ENCODE measurements around the gene BSN. TPM values are rescaled to one million over a fixed set of nuclear protein-coding genes. Genes with fewer than 3 reads are reported as not detected.

The BSN gene
- total and polyA plus RNA-seq, 2 donors (not counting 1 experiment from before 2014, with no cell fraction given) = 0.03 to 0.20 TPM

- POLR2A ChIA-PET = no interaction called here
Observed at GRCh38 chr3:49567406-49567805, 13.1 kb downstream of the BSN start.

GRCh38 chr3:49568965-49569364 is 14.7 kb downstream of the BSN start:
- Mint-ChIP-seq H3K27ac (no peak overlapping the region), H3K4me3 (no peak overlapping the region), H3K9me3 (ENCODE audit: insufficient read depth) (no peaks in the 10 kb centered on the region), H3K4me1 (no peaks in the 10 kb centered on the region), H3K27me3 (no peaks in the 10 kb centered on the region)
- TF ChIP-seq CTCF (IDR thresholded peaks at IDR 0.05) = no peak
- TF ChIP-seq EZH2 (IDR thresholded peaks at IDR 0.05; ENCODE audit: borderline replicate concordance, insufficient read depth, low read depth, low read length, poor library complexity, severe bottlenecking) = no peak
- Histone ChIP-seq H3K27me3 (replicated peaks in 1 of 4; ENCODE audit: control extremely low read depth in 1 of 4, control insufficient read depth in 3 of 4, insufficient read depth in 4 of 4, low read length in 3 of 4) (no peaks in the 10 kb centered on the region), H2AFZ (ENCODE audit: insufficient read depth, low read depth, low read length, poor library complexity, severe bottlenecking) (no peak overlapping the region), H3K4me3 (ENCODE audit: control extremely low read depth in 1 of 5, extremely low read depth in 1 of 5, insufficient read depth in 1 of 5, low read depth in 2 of 5, low read length in 4 of 5) (no peak overlapping the region), H3K9ac (ENCODE audit: low read length) (no peak overlapping the region), H4K20me1 (ENCODE audit: control insufficient read depth, insufficient read depth, low read length, poor library complexity, severe bottlenecking) (no peaks in the 10 kb centered on the region), H3K36me3 (replicated peaks in 1 of 2; ENCODE audit: control extremely low read depth in 1 of 2, control insufficient read depth in 1 of 2, extremely low read depth in 1 of 2, insufficient read depth in 2 of 2, low read length in 1 of 2) (no peaks in the 10 kb centered on the region), H3K4me1 (ENCODE audit: control insufficient read depth in 2 of 2, insufficient read depth in 2 of 2, low read length in 2 of 2) (no peaks in the 10 kb centered on the region), H3K79me2 (ENCODE audit: control insufficient read depth, insufficient read depth, low read length) (no peaks in the 10 kb centered on the region), H3K27ac (ENCODE audit: low read length in 2 of 2) (no peak overlapping the region), H3K4me2 (replicated peaks; ENCODE audit: low read depth, low read length, poor library complexity, severe bottlenecking) (no peak overlapping the region), H3K9me3 (ENCODE audit: control extremely low read depth in 1 of 3, control insufficient read depth in 2 of 3, insufficient read depth in 1 of 3, low read length in 2 of 3) (no peaks in the 10 kb centered on the region)
- ATAC-seq (ENCODE audit: low read depth) (no peak), DNase-seq (no peak)
- POLR2A ChIA-PET = no interaction called here
- intact Hi-C loops (cut with micrococcal nuclease) = no loop called here
- CTCF ChIA-PET = no interaction called here

More at GRCh38 chr3:49567406-49567805, 13.1 kb downstream of the BSN start:
- Histone ChIP-seq H2AFZ (ENCODE audit: insufficient read depth, low read depth, low read length, poor library complexity, severe bottlenecking) (no peak overlapping the region), H3K79me2 (ENCODE audit: control insufficient read depth, insufficient read depth, low read length) (no peaks in the 10 kb centered on the region), H3K27ac (ENCODE audit: low read length in 2 of 2) (no peak overlapping the region), H3K9ac (ENCODE audit: low read length) (no peak overlapping the region), H3K4me3 (ENCODE audit: control extremely low read depth in 1 of 5, extremely low read depth in 1 of 5, insufficient read depth in 1 of 5, low read depth in 2 of 5, low read length in 4 of 5) (no peak overlapping the region), H4K20me1 (ENCODE audit: control insufficient read depth, insufficient read depth, low read length, poor library complexity, severe bottlenecking) (no peaks in the 10 kb centered on the region), H3K36me3 (replicated peaks in 1 of 2; ENCODE audit: control extremely low read depth in 1 of 2, control insufficient read depth in 1 of 2, extremely low read depth in 1 of 2, insufficient read depth in 2 of 2, low read length in 1 of 2) (no peaks in the 10 kb centered on the region), H3K27me3 (replicated peaks in 1 of 4; ENCODE audit: control extremely low read depth in 1 of 4, control insufficient read depth in 3 of 4, insufficient read depth in 4 of 4, low read length in 3 of 4) (peaks cover 0 to 3% (median 0%) of the 10 kb centered on the region in 4 experiments), H3K4me2 (replicated peaks; ENCODE audit: low read depth, low read length, poor library complexity, severe bottlenecking) (no peak overlapping the region), H3K9me3 (ENCODE audit: control extremely low read depth in 1 of 3, control insufficient read depth in 2 of 3, insufficient read depth in 1 of 3, low read length in 2 of 3) (peaks cover 0 to 2% (median 0%) of the 10 kb centered on the region in 3 donors), H3K4me1 (ENCODE audit: control insufficient read depth in 2 of 2, insufficient read depth in 2 of 2, low read length in 2 of 2) (no peaks in the 10 kb centered on the region)
- no peaks in the 10 kb centered on the region for H3K9me3 Mint-ChIP-seq (ENCODE audit: insufficient read depth)
- no peak overlapping the region for H3K4me3 Mint-ChIP-seq
- TF ChIP-seq CTCF (IDR thresholded peaks at IDR 0.05) (no peak), EZH2 (IDR thresholded peaks at IDR 0.05; ENCODE audit: borderline replicate concordance, insufficient read depth, low read depth, low read length, poor library complexity, severe bottlenecking) (no peak)
- peaks cover 7% of the 10 kb centered on the region for H3K27me3 Mint-ChIP-seq
- H3K27ac Mint-ChIP-seq = no peak overlapping the region
- ATAC-seq (ENCODE audit: low read depth) (no peak), DNase-seq (no peak)
- CTCF ChIA-PET = interaction anchor here (1.5 kb wide), 1 partner anchor 28 kb away, joined by 6 read pairs; no protein-coding TSS in a partner anchor
- no peaks in the 10 kb centered on the region for H3K4me1 Mint-ChIP-seq
- WGBS (ENCODE audit: insufficient coverage) = 45% methylated on average over 2 of the region's 2 CpGs
- intact Hi-C loops (cut with micrococcal nuclease) = no loop called here
